H1 (cell line): ENCODE results near the gene SLC44A1. TPM values are rescaled to one million over a fixed set of nuclear protein-coding genes. Genes with fewer than 3 reads are reported as not detected.

Experiments
- CTCF ChIA-PET: fragments of 300-600 bp; sonication (Branson Sonifier 250); formaldehyde crosslinking; loops from one replicate; lab custom pipeline; 2021; ENCODE audit not compliant: partially characterized antibody; lab: Charles Lee
- POLR2A ChIA-PET: fragments of 300-600 bp; sonication (Branson Sonifier 250); formaldehyde crosslinking; loops from one replicate; lab custom pipeline; 2021; ENCODE audit warnings: inconsistent platforms; ENCODE audit not compliant: partially characterized antibody; lab: Charles Lee
- DNase-seq, 2 experiments: peaks; one replicate each; pipeline versions ENCODE4 v3.0.0 to v3.0.0-alpha.2; 2010 to 2022; ENCODE audit warnings: low spot score in 2 of 2, low read depth in 1 of 2, mixed read lengths in 1 of 2
- FAIRE-seq: peaks from 2 replicates; lab custom pipeline; 2011; peaks lifted over from hg19 to GRCh38; lab: Jason Lieb, UNC
- H2AFZ ChIP-seq: 2 replicates; pipeline ENCODE4 v1.8.1; 2012; ENCODE audit warnings: low read length, inconsistent platforms
- H2AK5ac ChIP-seq: 2 replicates; pipeline ENCODE4 v1.6.1; 2013; ENCODE audit warnings: low read depth, low read length
- H2BK120ac ChIP-seq: replicated peaks from 2 replicates; pipeline ENCODE3; 2013; ENCODE audit warnings: low read depth, low read length, inconsistent platforms
- H2BK12ac ChIP-seq: 2 replicates; pipeline ENCODE4 v1.6.1; 2013; ENCODE audit warnings: low read depth, low read length
- H2BK15ac ChIP-seq: 2 replicates; pipeline ENCODE4 v1.6.1; 2013; ENCODE audit warnings: low read length
- H2BK20ac ChIP-seq: 2 replicates; pipeline ENCODE4 v1.6.1; 2013; ENCODE audit warnings: low read length
- H2BK5ac ChIP-seq: 2 replicates; pipeline ENCODE4 v1.6.1; 2013; ENCODE audit warnings: low read depth, low read length
- H3K14ac ChIP-seq: 2 replicates; pipeline ENCODE4 v1.6.1; 2013; ENCODE audit warnings: inconsistent platforms; ENCODE audit not compliant: insufficient read length
- H3K18ac ChIP-seq: 2 replicates; pipeline ENCODE4 v1.6.1; 2013; ENCODE audit warnings: low read length; ENCODE audit errors: extremely low read depth
- H3K23ac ChIP-seq: 2 replicates; pipeline ENCODE4 v1.6.1; 2013; ENCODE audit warnings: inconsistent platforms; ENCODE audit not compliant: insufficient read length
- H3K23me2 ChIP-seq: 2 replicates; pipeline ENCODE4 v1.6.1; 2013; ENCODE audit warnings: low read depth, low read length
- H3K27ac ChIP-seq: 2 replicates; pipeline ENCODE4 v1.6.1; 2011; ENCODE audit warnings: low read depth, low read length, inconsistent platforms
- H3K27me3 ChIP-seq, 4 experiments: replicated peaks in 1 of 4; 1 replicate in 1 of 4; 2 replicates in 3 of 4; pipeline versions ENCODE4 v1.6.1 to v1.8.1; 2011 to 2013; ENCODE audit warnings: low read length in 3 of 4, mild to moderate bottlenecking in 3 of 4, inconsistent platforms in 2 of 4, mixed read lengths in 2 of 4, moderate library complexity in 1 of 4; ENCODE audit not compliant: control insufficient read depth in 3 of 4, insufficient read depth in 3 of 4; ENCODE audit errors: extremely low read depth in 1 of 4
- H3K36me3 ChIP-seq, 4 experiments: 2 replicates each; pipeline versions ENCODE4 v1.6.1 to v1.8.1; 2011 to 2013; ENCODE audit warnings: mild to moderate bottlenecking in 4 of 4, low read length in 3 of 4, moderate library complexity in 2 of 4, control low read depth in 1 of 4, inconsistent platforms in 1 of 4; ENCODE audit not compliant: insufficient read depth in 4 of 4, control insufficient read depth in 2 of 4
- H3K4ac ChIP-seq: replicated peaks from 2 replicates; pipeline ENCODE3; 2013; ENCODE audit warnings: low read length, low read depth, mixed read lengths, inconsistent platforms; ENCODE audit not compliant: insufficient read length
- H3K4me1 ChIP-seq, 4 experiments: replicated peaks in 1 of 4; 1 replicate in 1 of 4; 2 replicates in 3 of 4; pipeline versions ENCODE4 v1.6.1 to v1.8.1; 2011 to 2013; ENCODE audit warnings: low read length in 3 of 4, inconsistent platforms in 2 of 4, mixed read lengths in 1 of 4; ENCODE audit not compliant: insufficient read depth in 4 of 4, control insufficient read depth in 3 of 4
- H3K4me2 ChIP-seq, 2 experiments: 2 replicates each; pipeline versions ENCODE4 v1.6.1 to v1.8.1; 2011 to 2013; ENCODE audit warnings: low read depth in 2 of 2, low read length in 2 of 2, control low read depth in 1 of 2, inconsistent platforms in 1 of 2, mild to moderate bottlenecking in 1 of 2; ENCODE audit not compliant: insufficient read depth in 1 of 2
- H3K4me3 ChIP-seq, 4 experiments: fragments of 200-600, 300-600 bp in 1 of 4; sonication (generic), shearing (Covaris generic), sonication (Bioruptor Twin) in 1 of 4; 2 replicates each; pipeline versions ENCODE4 v1.5.1 to v1.8.1; 2011 to 2016; ENCODE audit warnings: low read length in 4 of 4, low read depth in 3 of 4, control low read depth in 2 of 4, inconsistent platforms in 2 of 4, mild to moderate bottlenecking in 2 of 4, mixed read lengths in 1 of 4, moderate library complexity in 1 of 4; ENCODE audit not compliant: insufficient read depth in 2 of 4; ENCODE audit errors: extremely low read depth in 1 of 4
- H3K56ac ChIP-seq: replicated peaks from 2 replicates; pipeline ENCODE3; 2013; ENCODE audit warnings: low read depth, mild to moderate bottlenecking, mixed read lengths, low read length, inconsistent platforms; ENCODE audit not compliant: insufficient read length
- H3K79me1 ChIP-seq: 2 replicates; pipeline ENCODE4 v1.6.1; 2013; ENCODE audit warnings: low read depth, low read length, control low read depth
- H3K79me2 ChIP-seq, 2 experiments: 2 replicates each; pipeline versions ENCODE4 v1.6.1 to v1.8.1; 2012 to 2013; ENCODE audit warnings: low read length in 2 of 2, mild to moderate bottlenecking in 2 of 2, inconsistent platforms in 1 of 2; ENCODE audit not compliant: insufficient read depth in 2 of 2, control insufficient read depth in 1 of 2
- H3K9ac ChIP-seq, 4 experiments: replicated peaks in 1 of 4; 1 replicate in 1 of 4; 2 replicates in 3 of 4; pipeline versions ENCODE4 v1.6.1 to v1.8.1; 2011 to 2013; ENCODE audit warnings: low read depth in 3 of 4, low read length in 3 of 4, control low read depth in 2 of 4, mild to moderate bottlenecking in 2 of 4, moderate library complexity in 2 of 4, inconsistent platforms in 1 of 4; ENCODE audit errors: extremely low read depth in 1 of 4
- H3K9me3 ChIP-seq, 2 experiments: 2 replicates each; pipeline versions ENCODE4 v1.6.1 to v1.8.1; 2012 to 2013; ENCODE audit warnings: mild to moderate bottlenecking in 2 of 2, moderate library complexity in 2 of 2, control low read depth in 1 of 2, inconsistent platforms in 1 of 2, low read depth in 1 of 2, low read length in 1 of 2, mixed read lengths in 1 of 2; ENCODE audit not compliant: insufficient read depth in 2 of 2
- H4K20me1 ChIP-seq, 2 experiments: replicated peaks in 1 of 2; 2 replicates each; pipeline versions ENCODE3 to v1.8.1; 2011 to 2013; ENCODE audit warnings: inconsistent platforms in 2 of 2, low read length in 2 of 2, mild to moderate bottlenecking in 1 of 2; ENCODE audit not compliant: insufficient read depth in 2 of 2, control insufficient read depth in 1 of 2
- H4K5ac ChIP-seq: 2 replicates; pipeline ENCODE4 v1.6.1; 2013; ENCODE audit warnings: low read length, low read depth, mixed read lengths, inconsistent platforms; ENCODE audit not compliant: insufficient read length
- H4K8ac ChIP-seq: 2 replicates; pipeline ENCODE4 v1.8.0; 2013; ENCODE audit warnings: mild to moderate bottlenecking, moderate library complexity, low read length, inconsistent platforms; ENCODE audit not compliant: insufficient read depth; ENCODE audit errors: extremely low read depth
- H4K91ac ChIP-seq: replicated peaks from 2 replicates; pipeline ENCODE3; 2013; ENCODE audit warnings: low read length, mixed read lengths, inconsistent platforms; ENCODE audit not compliant: insufficient read length
- CBX8 ChIP-seq: fragments of 300-800, 300-1000 bp; sonication (generic); IDR thresholded peaks from 2 replicates; pipeline ENCODE4 v1.7.1; 2016; ENCODE audit warnings: low read depth, low read length, borderline replicate concordance
- CTBP2 ChIP-seq: IDR thresholded peaks from 2 replicates; pipeline ENCODE4 v1.7.0; 2011; ENCODE audit warnings: borderline replicate concordance, mild to moderate bottlenecking, moderate library complexity, mixed read lengths, low read length; ENCODE audit not compliant: insufficient read depth, insufficient read length
- EZH2 ChIP-seq: fragments of 200-600 bp; sonication (generic); IDR thresholded peaks from 2 replicates; pipeline ENCODE4 v1.7.1; 2012; ENCODE audit warnings: low read depth, mild to moderate bottlenecking, moderate library complexity, low read length, inconsistent platforms; ENCODE audit not compliant: severe bottlenecking
- GTF2F1 ChIP-seq: IDR thresholded peaks from 2 replicates; pipeline ENCODE4 v1.6.1; 2012; ENCODE audit warnings: low read depth, low read length, improper control_type of control experiment, borderline replicate concordance
- HDAC2 ChIP-seq, 2 experiments: fragments of 300-600 bp in 1 of 2; sonication (generic) in 1 of 2; IDR thresholded peaks; 2 replicates each; pipeline ENCODE4 v1.6.1; 2011 to 2012; ENCODE audit warnings: low read depth in 2 of 2, low read length in 2 of 2, mild to moderate bottlenecking in 2 of 2, moderate library complexity in 2 of 2, borderline replicate concordance in 1 of 2, inconsistent platforms in 1 of 2
- JUND ChIP-seq: IDR thresholded peaks from 2 replicates; pipeline ENCODE4 v1.6.1; 2011; ENCODE audit warnings: mild to moderate bottlenecking, improper control_type of control experiment, low read length
- MAFK ChIP-seq: IDR thresholded peaks from 2 replicates; pipeline ENCODE4 v1.6.1; 2012; ENCODE audit warnings: low read depth, mild to moderate bottlenecking, improper control_type of control experiment, low read length
- NANOG ChIP-seq: IDR thresholded peaks from 2 replicates; pipeline ENCODE4 v1.6.1; 2011; ENCODE audit warnings: low read length, low read depth, mild to moderate bottlenecking, inconsistent platforms; ENCODE audit not compliant: insufficient read depth, poor library complexity, severe bottlenecking
- PHF8 ChIP-seq: fragments of 200-600 bp; sonication (generic); conservative IDR thresholded peaks from 2 replicates; pipeline ENCODE4 v1.7.1; 2012; ENCODE audit warnings: low read depth, mild to moderate bottlenecking, inconsistent platforms, low read length, moderate library complexity
- TCF12 ChIP-seq: IDR thresholded peaks from 2 replicates; pipeline ENCODE4 v1.6.1; 2011; ENCODE audit warnings: low read depth, mild to moderate bottlenecking, low read length
- TEAD4 ChIP-seq: IDR thresholded peaks from 2 replicates; pipeline ENCODE4 v1.6.1; 2012; ENCODE audit warnings: low read depth, low read length, inconsistent platforms, mixed read lengths
- whole genome bisulfite sequencing, 2 experiments: shearing (Covaris generic) in 1 of 2; methylation state at CpG; one replicate each; pipeline versions ENCODE4 v1.1.6 to v1.1.7; 2013 to 2015; ENCODE audit warnings: low lambda C conversion rate in 2 of 2, mixed read lengths in 2 of 2, inconsistent platforms in 1 of 2, low coverage in 1 of 2, missing lambda C conversion rate in 1 of 2; ENCODE audit not compliant: insufficient replicate concordance in 2 of 2, insufficient coverage in 1 of 2, insufficient read length in 1 of 2; ENCODE audit errors: extremely low coverage in 1 of 2, missing lambda C conversion rate in 1 of 2; 5-methylcytosine and 5-hydroxymethylcytosine counted together
- polyA plus RNA-seq, 7 experiments: library from polyadenylated mRNA; depleted of rRNA in 3 of 7; stranded (reverse) in 5 of 7; unstranded in 2 of 7; fragments of >200 nt in 5 of 7; fragments of 200-250 nt in 2 of 7; gene quantifications; 1 replicate in 5 of 7; 2 replicates in 1 of 7; 4 replicates in 1 of 7; pipeline versions ENCODE4 v1.2.1 to v1.2.3, GENCODE V29; 2011 to 2013; ENCODE audit warnings: missing spikeins in 2 of 7, mixed read lengths in 2 of 7
- total RNA-seq: library from RNA; stranded (reverse); fragmentation: NEBNext Ultra II Directional; extraction: Animal tissue kit (Norgen Biotek cat#: 25700); gene quantifications from 2 replicates; pipeline ENCODE4 v1.2.1, GENCODE V29; 2021

Gene SLC44A1
- total and polyA plus RNA-seq, 2 of the 8 experiments (the other 6 are each of a cell fraction or from before 2014, with no cell fraction given), result 30.5 to 71.2 TPM

GRCh38 chr9:105258225-105258737, 13.8 kb downstream of the SLC44A1 start:
- CTCF ChIA-PET, result no interaction called here
- Histone ChIP-seq H3K9me3 (no peaks in the 10 kb centered on the region), H3K79me1 (peaks cover 7% of the 10 kb centered on the region), H3K9ac (no peak overlapping the region), H4K91ac (no peak overlapping the region), H4K5ac (no peak overlapping the region), H3K14ac (no peak overlapping the region), H4K8ac (no peak overlapping the region), H3K27ac (no peak overlapping the region), H2BK5ac (no peak overlapping the region), H4K20me1 (peaks cover 2% of the 10 kb centered on the region in 2 experiments), H3K4me3 (no peak overlapping the region), H3K18ac (0 out of 2 replicates have a peak overlapping the region, but pooled peaks have one; percentile 15), H2BK20ac (no peak overlapping the region), H3K36me3 (no peaks in the 10 kb centered on the region), H2BK12ac (no peak overlapping the region), H2AFZ (no peak overlapping the region), H2BK15ac (no peak overlapping the region), H2AK5ac (peak overlapping the region; percentile 79; the same call in 1 of the 2 replicates), H3K4ac (no peak overlapping the region), H3K56ac (no peak overlapping the region), H3K27me3 (no peaks in the 10 kb centered on the region), H3K4me1 (peaks cover 0 to 13% (median 6%) of the 10 kb centered on the region in 4 experiments; a peak in 4 of 7 replicates), H3K79me2 (peaks cover 4 to 95% of the 10 kb centered on the region in 2 experiments; a peak in 3 of 4 replicates), H2BK120ac (no peak overlapping the region), H3K4me2 (no peak overlapping the region), H3K23me2 (no peaks in the 10 kb centered on the region), H3K23ac (no peak overlapping the region)
- FAIRE-seq (no peak), DNase-seq (no peak)
- no peak for TF ChIP-seq CBX8
- TF ChIP-seq EZH2, result no peak
- TF ChIP-seq TCF12, result no peak
- no peak for TF ChIP-seq HDAC2 (IDR thresholded peaks at IDR 0.05; ENCODE audit: borderline replicate concordance in 1 of 2, low read depth in 2 of 2, low read length in 2 of 2)
- no peak for TF ChIP-seq GTF2F1
- TF ChIP-seq TEAD4, result no peak
- no peak for TF ChIP-seq CTBP2
- no peak for TF ChIP-seq NANOG
- TF ChIP-seq MAFK, result no peak
- TF ChIP-seq PHF8, result no peak
- no peak for TF ChIP-seq JUND
- WGBS, 2 experiments, result 88% methylated on average over 3 of the region's 3 CpGs; no CpG with 5 or more reads in 1 of the 2 experiments
- POLR2A ChIA-PET, result no interaction called here
